Astrocyte of the spinal cord (primary cell): ENCODE results near the gene PHF12.
A peak's percentile ranks its signal among the peaks of the same experiment; 100 is the strongest.
"Not testable (repeated sequence)": the region's sequence is repeated elsewhere in the genome, so short reads cannot be mapped to it uniquely, and the experiment has no call there.

Experiments
- DNase-seq: peaks from one replicate; pipeline ENCODE4 v3.0.0; 2011; ENCODE audit warnings: low read depth, low spot score
- H3K4me3 ChIP-seq: 2 replicates; pipeline ENCODE4 v1.5.1; 2011; ENCODE audit warnings: low read depth, mild to moderate bottlenecking, low read length, moderate library complexity
- CTCF ChIP-seq: IDR thresholded peaks from 2 replicates; pipeline ENCODE4 v1.5.1; 2012; ENCODE audit warnings: low read depth, mild to moderate bottlenecking, low read length, inconsistent platforms
- in situ Hi-C: cut with HindIII; loops from 2 replicates; pipeline ENCODE4 v1.10.0; 2017; ENCODE audit warnings: low sequenced_read_pairs

The PHF12 gene

GRCh38 chr17:28938552-28938951 lies 12.8 kb downstream of the PHF12 start:
- no peak for TF ChIP-seq CTCF
- no peak for DNase-seq
- no peak overlapping the region for H3K4me3 ChIP-seq
- in situ Hi-C loops = no loop called here

DNA sequence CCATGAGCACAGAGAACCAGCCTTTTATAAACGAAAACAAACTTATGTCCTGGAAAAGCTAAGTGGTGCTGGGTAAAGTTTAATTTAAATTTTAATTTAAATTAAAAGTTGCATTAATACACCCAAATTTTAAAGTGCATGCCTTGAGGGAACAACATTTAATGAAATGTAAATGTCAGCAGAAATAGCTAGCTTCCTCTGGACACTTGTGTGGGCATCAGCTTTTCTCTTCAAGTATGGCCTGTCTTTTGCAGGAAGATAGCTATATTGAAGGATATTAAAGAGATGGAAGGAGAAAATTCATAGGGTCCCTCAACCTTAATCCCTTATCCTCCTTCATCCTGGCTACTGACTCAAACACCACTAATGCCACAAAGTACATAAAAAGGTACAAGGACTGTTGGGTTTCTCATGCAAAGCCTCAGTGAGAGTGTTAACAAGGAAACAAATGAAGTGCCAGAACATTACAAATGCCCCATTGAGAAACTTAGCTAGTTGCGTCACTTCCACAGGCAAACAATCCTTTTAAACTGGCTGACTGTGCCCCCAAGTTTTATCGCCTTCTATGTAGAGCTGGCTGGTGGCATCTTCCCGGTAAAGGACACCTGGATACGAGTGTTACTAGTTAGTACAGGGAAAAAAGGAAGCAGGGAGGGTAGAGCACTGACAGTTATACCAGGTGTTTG lies 14.1 kb downstream of the PHF12 start:
- no peak overlapping the region for H3K4me3 ChIP-seq
- TF ChIP-seq CTCF = no peak
- in situ Hi-C loops = no loop called here
- DNase-seq = no peak

DNA sequence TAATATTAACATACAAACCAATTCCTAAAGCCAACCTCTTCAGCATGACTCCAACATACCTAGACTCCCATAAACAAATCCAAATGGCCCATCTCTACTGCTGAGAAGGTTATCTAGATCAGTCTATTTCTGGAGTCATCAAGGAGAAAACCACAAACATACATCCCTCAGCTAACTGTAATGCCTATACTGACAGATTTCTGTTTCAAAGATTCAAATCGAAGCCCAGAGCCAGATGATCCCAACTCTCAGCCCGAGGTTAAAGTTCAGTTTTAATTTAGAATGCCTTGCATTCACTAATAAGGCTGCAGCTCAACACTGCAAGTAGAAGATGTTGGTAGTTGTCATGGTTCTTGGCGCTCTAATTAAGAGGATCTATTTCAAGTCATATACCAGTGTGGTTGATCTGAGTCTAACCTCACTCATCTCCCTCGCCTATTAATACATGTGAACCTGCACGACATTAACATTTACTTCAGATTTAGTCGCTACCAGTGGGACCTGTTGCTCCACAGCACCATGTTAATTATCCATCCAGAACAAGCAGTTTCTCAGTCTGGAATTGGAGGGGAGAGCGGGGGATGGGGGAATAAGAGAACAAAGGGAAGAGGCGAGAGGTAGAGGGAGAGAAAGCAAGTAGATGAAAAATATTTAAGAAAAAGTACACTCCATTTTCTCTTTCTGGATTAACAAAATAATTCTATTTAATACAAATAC lies 15.4 kb downstream of the PHF12 start:
- no peak for DNase-seq
- in situ Hi-C loops = no loop called here
- no peak overlapping the region for H3K4me3 ChIP-seq
- TF ChIP-seq CTCF = no peak

DNA sequence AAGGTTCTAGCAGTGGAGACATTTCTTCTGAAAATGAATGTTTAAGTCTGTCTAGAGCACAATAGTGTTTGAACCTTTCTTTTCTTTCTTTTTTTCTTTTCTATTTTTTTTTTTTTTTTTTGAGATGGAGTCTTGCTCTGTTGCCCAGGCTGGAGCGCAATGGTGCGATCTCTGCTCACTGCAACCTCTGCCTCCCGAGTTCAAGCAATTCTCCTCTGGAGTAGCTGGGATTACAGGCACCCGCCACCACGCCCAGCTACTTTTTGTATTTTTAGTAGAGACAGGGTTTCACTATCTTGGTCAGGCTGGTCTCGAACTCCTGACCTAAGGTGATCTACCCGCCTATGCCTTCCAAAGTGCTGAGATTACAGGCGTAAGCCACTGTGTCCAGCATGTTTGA lies 16.8 kb downstream of the PHF12 start:
- in situ Hi-C loops, H3K4me3 ChIP-seq, DNase-seq: not testable (repeated sequence)

- DNase-seq = no peak
- TF ChIP-seq CTCF = no peak
- in situ Hi-C loops = no loop called here
- H3K4me3 ChIP-seq = no peak overlapping the region
These were observed 21.5 kb downstream of the PHF12 start for GRCh38 chr17:28929787-28930186.

- DNase-seq = peak; percentile 32
- in situ Hi-C loops = no loop called here
- no peak for TF ChIP-seq CTCF
- no peak overlapping the region for H3K4me3 ChIP-seq
These were observed 23.3 kb downstream of the PHF12 start for GRCh38 chr17:28928061-28928460.

DNA sequence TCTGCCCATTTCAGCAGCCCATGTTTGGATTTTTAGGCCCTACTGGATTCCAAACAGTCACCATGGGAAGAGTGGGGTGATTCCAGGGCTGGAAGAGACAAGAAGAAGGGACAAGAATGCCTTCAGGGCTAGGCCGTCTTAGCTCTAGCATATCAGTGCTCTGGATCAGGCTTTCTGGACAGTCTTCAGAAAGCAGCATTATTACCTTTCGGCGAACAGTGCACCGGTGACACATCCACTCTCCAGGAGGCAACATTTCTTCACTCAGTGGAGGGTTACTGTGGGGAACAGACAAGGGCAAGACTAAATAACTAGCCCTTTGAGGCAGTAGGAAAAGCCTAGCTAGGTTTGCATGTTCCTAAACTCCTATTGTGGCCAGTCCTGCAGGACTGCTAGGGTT lies 24.5 kb downstream of the PHF12 start:
- no peak for DNase-seq
- H3K4me3 ChIP-seq = no peak overlapping the region
- in situ Hi-C loops = no loop called here
- TF ChIP-seq CTCF = no peak
